Left colon (tissue), 2 donors: ENCODE measurements around the gene RMRP. TPM values are rescaled to one million over a fixed set of nuclear protein-coding genes. Genes with fewer than 3 reads are reported as not detected.

Experiments
- ATAC-seq: fragments of 200-7000 bp; cut with Tn5 transposase; one replicate; pipeline ENCODE4 v1.9.1; 2020; ENCODE audit warnings: mild to moderate bottlenecking, moderate library complexity
- DNase-seq, 2 donors: peaks; one replicate each; pipeline ENCODE4 v3.0.0-alpha.2; 2020
- intact Hi-C, 2 donors: fragments of 100-400 bp; cut with DNase I in 1 of 2; cut with micrococcal nuclease in 1 of 2; formaldehyde crosslinking; loops; one replicate each; pipeline versions ENCODE4 v1.11.2 to v1.14.0; 2022; cut with DNase I, micrococcal nuclease
- long read RNA-seq: library from polyadenylated mRNA; unstranded; transcript quantifications from one replicate; pipeline ENCODE4 v2.0.0, GENCODE V29; 2021
- total RNA-seq, 2 donors: library from RNA; stranded (reverse); fragmentation: NEBNext Ultra II Directional; extraction: Animal tissue kit (Norgen Biotek cat#: 25700); gene quantifications; one replicate each; pipeline ENCODE4 v1.2.1, GENCODE V29; 2021
- donor health status: DM: no; HTN: no; CAD: no.
- donor health status: DM: yes; HTN: yes; CAD: no.

Gene RMRP
- total RNA-seq: over 10,000 TPM; 19,198 to 30,979 TPM
- long read RNA-seq: 0 reads

DNA sequence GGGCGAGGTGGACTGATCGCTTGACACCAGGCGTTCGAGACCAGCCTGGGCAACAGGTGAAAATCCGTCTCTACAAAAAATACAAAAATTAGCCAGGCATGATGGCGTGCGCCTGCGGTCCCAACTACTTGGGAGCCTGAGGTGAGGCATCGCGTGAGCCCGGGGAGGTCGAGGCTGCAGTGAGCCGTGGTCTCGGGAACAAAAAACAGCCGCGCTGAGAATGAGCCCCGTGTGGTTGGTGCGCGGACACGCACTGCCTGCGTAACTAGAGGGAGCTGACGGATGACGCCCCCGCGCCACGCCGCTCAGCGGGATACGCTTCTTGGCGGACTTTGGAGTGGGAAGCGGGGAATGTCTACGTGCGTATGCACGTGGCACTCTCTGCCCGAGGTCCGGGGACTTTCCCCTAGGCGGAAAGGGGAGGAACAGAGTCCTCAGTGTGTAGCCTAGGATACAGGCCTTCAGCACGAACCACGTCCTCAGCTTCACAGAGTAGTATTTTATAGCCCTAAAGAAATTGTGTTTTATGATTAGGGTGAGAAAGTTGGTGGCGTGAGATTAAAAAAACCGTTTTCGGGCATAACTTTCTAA lies at the start of gene RMRP:
Gene RMRP (minus strand): TSS at position 474 of the 591 bp plus-strand sequence.
- intact Hi-C loops: loop anchor here in 1 of 2 donors (5.0 to 10.0 kb wide), 2 partner anchors 35 to 77 kb away; partner anchors contain the start of genes CREB3 and TLN1
- DNase-seq (peak; percentile 94 to 99), ATAC-seq (peak; percentile 84)

DNA sequence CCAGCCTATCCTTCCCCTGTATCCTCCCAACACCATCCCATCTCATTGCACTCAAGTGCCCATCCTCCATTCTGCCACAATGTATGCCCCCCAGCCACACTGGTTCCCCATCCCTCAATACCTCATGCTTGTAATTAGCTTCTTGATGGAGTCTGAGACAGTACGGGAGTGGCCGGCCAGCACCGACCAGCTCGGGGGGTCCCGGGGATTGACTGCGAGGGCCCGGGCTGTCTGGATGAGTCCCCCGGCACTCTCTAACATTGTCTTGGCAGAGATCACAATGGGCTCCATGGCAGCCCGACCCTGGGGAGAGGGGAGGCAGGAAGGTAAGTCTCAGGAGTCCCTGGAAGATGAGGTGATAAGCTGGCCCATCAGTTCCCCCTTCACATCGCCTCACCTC lies 49.1 kb upstream of the RMRP start:
- ATAC-seq (no peak), DNase-seq (no peak)
- intact Hi-C loops: no loop called here

GRCh38 chr9:35705836-35706430 lies 48.1 kb upstream of the RMRP start:
- intact Hi-C loops: no loop called here
- ATAC-seq (peak; percentile 6), DNase-seq (no peak)

DNA sequence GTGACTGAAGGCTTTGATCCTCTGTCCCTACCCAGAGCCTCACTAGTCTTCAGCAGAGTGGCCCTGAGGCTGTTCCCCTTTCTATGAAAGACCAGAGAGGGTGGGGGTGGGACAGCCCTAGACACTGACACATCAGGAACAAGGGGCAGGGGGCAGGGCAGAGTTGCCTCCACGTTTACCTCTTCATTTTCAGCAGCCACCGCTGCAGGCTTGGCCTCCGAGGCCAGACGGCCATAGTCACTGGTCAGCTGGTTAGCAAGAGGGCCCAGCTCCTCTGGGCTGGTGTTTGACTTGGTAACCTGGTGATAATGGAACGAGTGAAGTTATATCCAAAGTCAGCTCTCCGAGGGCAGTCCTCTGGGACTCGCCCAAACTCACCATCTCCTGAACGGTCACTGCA lies 47.6 kb upstream of the RMRP start:
- no peak for DNase-seq
- intact Hi-C loops: no loop called here
- ATAC-seq: no peak

DNA sequence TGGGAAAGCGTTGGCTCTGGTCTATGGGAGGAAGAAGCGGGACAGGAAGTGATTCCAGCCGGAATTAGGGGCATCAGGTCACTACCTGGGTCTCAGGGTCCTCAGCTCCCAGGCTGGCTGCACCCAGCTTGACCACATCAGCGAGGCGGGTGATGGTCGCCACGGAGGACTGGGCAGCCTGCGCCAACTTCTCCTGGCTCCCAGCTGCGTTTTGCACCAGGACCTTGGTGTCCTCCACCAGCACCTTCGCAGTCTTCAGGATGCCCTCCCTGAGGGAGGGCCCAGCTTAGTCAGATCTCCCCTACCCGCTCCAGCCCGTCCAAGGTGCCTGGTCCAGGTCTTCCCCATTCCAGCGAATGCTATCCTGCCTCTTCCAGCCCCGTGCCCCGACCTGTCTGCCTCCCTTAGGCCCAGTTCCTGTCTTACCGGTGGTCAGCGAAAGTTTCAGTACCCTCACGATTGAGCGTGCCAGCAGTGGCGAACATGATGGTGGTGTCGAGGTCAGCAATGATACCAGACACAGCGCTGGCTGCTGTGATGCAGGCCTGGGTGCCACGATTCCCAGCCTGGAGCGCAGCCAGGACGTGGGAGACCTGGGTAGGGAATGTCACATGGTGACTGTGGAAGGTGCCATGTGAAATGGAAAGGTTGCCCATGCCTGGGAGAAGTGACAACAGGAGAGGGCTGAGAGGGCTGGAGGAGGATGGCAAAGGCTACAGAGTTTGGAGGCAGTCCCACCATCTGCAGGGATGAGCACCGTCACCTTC lies 46.3 kb upstream of the RMRP start:
- intact Hi-C loops: no loop called here
- no peak for ATAC-seq
- DNase-seq: no peak

GRCh38 chr9:35702696-35703095 lies 44.9 kb upstream of the RMRP start:
- no peak for DNase-seq
- no peak for ATAC-seq
- intact Hi-C loops: no loop called here

GRCh38 chr9:35700942-35701341 lies 43.1 kb upstream of the RMRP start:
- intact Hi-C loops: no loop called here
- ATAC-seq (no peak), DNase-seq (no peak)

DNA sequence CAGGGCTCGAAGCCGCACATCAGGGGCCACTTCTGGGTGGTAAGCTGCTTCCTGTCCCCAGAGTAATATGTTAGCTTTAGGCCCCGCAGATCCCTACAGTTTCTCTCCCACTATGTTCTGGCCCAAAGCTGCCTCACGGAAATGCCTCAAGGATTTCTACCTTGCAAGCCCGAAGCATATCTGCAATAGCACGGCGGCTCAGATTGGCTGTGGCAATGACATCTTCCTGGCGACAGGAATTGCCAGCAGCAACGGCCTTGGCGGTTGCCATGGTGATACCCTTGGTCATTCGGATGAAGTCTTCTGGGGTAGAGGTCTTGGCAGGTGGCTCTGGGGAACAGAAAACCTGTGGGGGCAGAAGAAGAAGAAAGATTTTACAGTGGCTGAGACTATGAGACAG lies 42.2 kb upstream of the RMRP start:
- no peak for ATAC-seq
- intact Hi-C loops: no loop called here
- no peak for DNase-seq

GRCh38 chr9:35698231-35698630 lies 40.4 kb upstream of the RMRP start:
- DNase-seq (no peak), ATAC-seq (no peak)
- intact Hi-C loops: no loop called here

- intact Hi-C loops: no loop called here
- ATAC-seq: no peak
These were observed 39.7 kb upstream of the RMRP start for GRCh38 chr9:35697486-35697885.

GRCh38 chr9:35696520-35697215 lies 38.8 kb upstream of the RMRP start:
- peak; percentile 86 for ATAC-seq

More at GRCh38 chr9:35697486-35697885, 39.7 kb upstream of the RMRP start:
- no peak for DNase-seq

GRCh38 chr9:35695943-35696401 lies 38.2 kb upstream of the RMRP start:
- ATAC-seq: peak; percentile 73
- intact Hi-C loops: no loop called here
- no peak for DNase-seq

More at GRCh38 chr9:35696520-35697215, 38.8 kb upstream of the RMRP start:
- intact Hi-C loops: no loop called here
- DNase-seq: peak in 1 of 2 donors; percentile 73

- ATAC-seq (no peak), DNase-seq (no peak)
- intact Hi-C loops: loop anchor here in 1 of 2 donors (5.0 kb wide), 1 partner anchor 35 kb away; the partner anchor contains the start of genes CCDC107 and RMRP
These were observed 34.0 kb upstream of the RMRP start for GRCh38 chr9:35691757-35692301.

DNA sequence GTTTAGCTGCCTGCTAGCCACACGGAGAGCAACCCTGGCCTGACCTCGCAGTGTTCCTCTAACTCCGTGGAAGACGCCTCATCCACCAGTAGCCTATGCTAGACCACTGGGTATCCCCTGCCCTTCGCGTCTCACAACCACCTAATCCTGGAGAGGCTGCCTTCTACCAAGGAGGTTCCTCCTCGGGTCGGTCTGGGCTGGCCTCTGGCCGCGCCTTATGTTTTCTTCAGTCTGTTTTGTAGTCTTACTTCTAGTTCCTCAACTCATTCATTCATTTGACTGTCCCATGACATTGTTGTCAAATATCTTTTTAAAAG lies 33.5 kb upstream of the RMRP start:
- ATAC-seq (no peak), DNase-seq (no peak)
- intact Hi-C loops: loop anchor here in 1 of 2 donors (5.0 kb wide), 1 partner anchor 34 kb away; the partner anchor contains the start of genes CCDC107 and RMRP

GRCh38 chr9:35690614-35691333 lies 33.0 kb upstream of the RMRP start:
- DNase-seq (peak; percentile 73 to 79), ATAC-seq (peak; percentile 61)
- intact Hi-C loops: loop anchor here in 1 of 2 donors (5.0 kb wide), 1 partner anchor 33 kb away; the partner anchor contains the start of genes CCDC107 and RMRP

DNA sequence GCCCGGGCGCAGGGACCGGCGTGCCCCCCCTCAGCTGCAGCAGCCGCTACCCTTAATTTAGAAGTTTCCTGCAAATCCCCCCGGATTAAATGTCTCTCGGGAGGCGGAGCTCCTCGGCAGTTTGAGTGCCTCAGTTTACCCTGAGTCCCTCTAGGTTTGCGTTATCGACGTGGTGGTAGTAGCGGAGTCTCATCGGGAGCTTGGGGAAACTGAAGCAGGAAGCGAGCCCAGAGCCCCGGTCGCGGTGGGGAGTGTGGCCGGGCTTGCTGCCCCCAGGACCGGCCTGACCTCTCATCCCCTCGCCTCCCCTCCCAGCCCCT lies 32.4 kb upstream of the RMRP start:
- intact Hi-C loops: loop anchor here in 1 of 2 donors (5.0 kb wide), 1 partner anchor 33 kb away; the partner anchor contains the start of genes CCDC107 and RMRP
- no peak for ATAC-seq
- DNase-seq: no peak

GRCh38 chr9:35689542-35690293 lies 31.9 kb upstream of the RMRP start, which contains the start of gene TPM2:
Gene TPM2, minus strand, starts transcription at chr9:35689925. Its CDS starts 108 bp downstream, at chr9:35689817.
- intact Hi-C loops: loop anchor here in 1 of 2 donors (5.0 kb wide), 1 partner anchor 32 kb away; the partner anchor contains the start of genes CCDC107 and RMRP
- DNase-seq (peak; percentile 63 to 75), ATAC-seq (peak; percentile 27)
